IPS DF 6.9 (cell line): Measurements from ENCODE around the gene NRP2.

ENCODE experiments used
- DNase-seq: peaks from one replicate; pipeline ENCODE4 v3.0.0-alpha.2; 2013; ENCODE audit warnings: low read depth, low spot score
- H3K27ac ChIP-seq: one replicate; pipeline ENCODE4 v1.5.1; 2013; ENCODE audit warnings: low read length, control low read depth
- H3K27me3 ChIP-seq: 2 replicates; pipeline ENCODE4 v1.6.1; 2013; ENCODE audit warnings: mild to moderate bottlenecking, low read length; ENCODE audit not compliant: control insufficient read depth, insufficient read depth
- H3K36me3 ChIP-seq: 2 replicates; pipeline ENCODE4 v1.6.1; 2013; ENCODE audit warnings: low read length; ENCODE audit not compliant: control insufficient read depth, insufficient read depth
- H3K4me1 ChIP-seq: 2 replicates; pipeline ENCODE4 v1.6.1; 2013; ENCODE audit warnings: low read length; ENCODE audit not compliant: control insufficient read depth, insufficient read depth
- H3K4me3 ChIP-seq: 2 replicates; pipeline ENCODE4 v1.5.1; 2013; ENCODE audit warnings: mild to moderate bottlenecking, low read length
- H3K9me3 ChIP-seq: 2 replicates; pipeline ENCODE4 v1.6.1; 2013; ENCODE audit warnings: low read length, inconsistent platforms; ENCODE audit not compliant: control insufficient read depth, insufficient read depth
- WGBS: extraction: QIAGEN DNeasy Blood & Tissue Kit; methylation state at CpG from one replicate; pipeline ENCODE4 v1.1.7; 2013; ENCODE audit warnings: mixed read lengths, missing lambda C conversion rate; ENCODE audit not compliant: insufficient read length, insufficient coverage; 5-methylcytosine and 5-hydroxymethylcytosine counted together

Gene NRP2

DNA sequence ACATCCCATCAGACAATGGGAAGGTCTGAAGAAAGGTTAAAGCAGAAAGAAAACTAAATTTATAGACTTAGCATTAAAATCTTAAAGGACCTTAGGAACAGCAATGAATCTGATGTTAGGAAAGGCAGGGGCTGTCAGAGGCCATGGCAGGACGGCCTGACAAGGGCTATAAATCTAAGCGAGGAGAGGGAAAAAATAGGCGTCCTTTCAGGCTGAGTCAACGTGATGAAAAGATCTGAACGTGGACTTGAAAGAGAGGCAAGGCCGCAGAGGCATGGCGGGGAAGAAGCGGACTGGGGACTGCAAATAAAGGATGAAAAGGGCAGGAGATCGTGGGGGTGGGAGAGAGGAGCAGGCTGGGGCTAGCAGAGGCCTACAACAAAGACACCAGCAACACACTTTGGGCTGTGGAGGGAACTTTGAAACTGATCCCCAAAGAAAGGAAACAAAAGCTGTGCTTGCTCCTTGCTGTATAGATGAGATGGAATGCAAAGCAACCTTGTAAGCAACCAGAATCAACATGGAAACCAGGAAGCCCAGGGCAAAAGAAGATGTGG, 145.6 kb downstream of the NRP2 start:
- no peak for DNase-seq
- no peaks in the 10 kb centered on the region for H3K9me3 ChIP-seq
- WGBS, result no CpG with 5 or more reads among the region's 9 CpGs
- H3K36me3 ChIP-seq, result no peaks in the 10 kb centered on the region
- no peaks in the 10 kb centered on the region for H3K4me1 ChIP-seq
- H3K27ac ChIP-seq, result no peak overlapping the region
- no peak overlapping the region for H3K4me3 ChIP-seq
- H3K27me3 ChIP-seq, result no peaks in the 10 kb centered on the region

DNA sequence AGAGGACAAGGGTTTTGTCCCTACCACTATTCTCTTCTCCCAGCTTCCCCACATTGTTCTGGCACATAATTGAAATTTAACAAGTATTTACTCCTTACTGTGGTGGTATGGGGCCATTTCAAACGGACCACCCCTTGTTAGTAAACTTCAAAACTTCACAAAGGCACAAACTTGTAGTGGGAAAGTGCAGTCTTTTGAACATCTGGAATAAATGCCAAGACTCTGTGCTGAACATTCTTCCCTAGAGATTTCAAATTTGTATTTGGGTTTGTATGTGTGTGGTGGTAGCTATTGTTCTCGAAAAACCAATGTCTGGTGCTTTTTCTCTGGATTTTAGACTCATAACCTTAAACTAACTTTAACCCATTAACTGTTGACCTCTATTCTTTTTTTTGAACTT, 151.6 kb downstream of the NRP2 start:
- Histone ChIP-seq H3K4me1 (peaks cover 2% of the 10 kb centered on the region; the same call in 1 of the 2 replicates), H3K27me3 (no peaks in the 10 kb centered on the region), H3K27ac (no peak overlapping the region), H3K9me3 (no peaks in the 10 kb centered on the region), H3K36me3 (no peaks in the 10 kb centered on the region), H3K4me3 (no peak overlapping the region)
- WGBS, result no CpG with 5 or more reads among the region's 2 CpGs
- no peak for DNase-seq

DNA sequence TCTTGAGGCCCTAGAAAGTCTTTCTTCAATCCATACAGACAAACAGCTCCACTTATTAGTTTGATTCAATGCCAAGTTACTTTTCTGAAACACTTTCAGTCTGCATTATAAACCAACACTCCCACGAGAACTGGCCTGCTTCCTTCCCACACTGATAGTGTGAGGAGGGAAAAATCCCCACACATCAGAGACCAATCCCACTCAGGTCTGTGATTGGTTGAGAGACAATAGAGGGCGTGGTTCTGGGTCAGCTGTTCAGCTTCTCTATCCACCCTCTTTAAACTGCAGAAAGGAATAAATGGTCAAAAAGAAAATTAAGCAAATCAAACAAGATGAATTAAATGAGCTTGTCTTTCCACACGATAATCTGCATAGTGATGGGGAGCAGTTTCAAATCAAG, 152.5 kb downstream of the NRP2 start:
- Histone ChIP-seq H3K36me3 (no peaks in the 10 kb centered on the region), H3K9me3 (no peaks in the 10 kb centered on the region), H3K27me3 (no peaks in the 10 kb centered on the region), H3K4me1 (peaks cover 2% of the 10 kb centered on the region; the same call in 1 of the 2 replicates), H3K4me3 (no peak overlapping the region), H3K27ac (no peak overlapping the region)
- no CpG with 5 or more reads among the region's 3 CpGs for WGBS
- DNase-seq, result no peak

DNA sequence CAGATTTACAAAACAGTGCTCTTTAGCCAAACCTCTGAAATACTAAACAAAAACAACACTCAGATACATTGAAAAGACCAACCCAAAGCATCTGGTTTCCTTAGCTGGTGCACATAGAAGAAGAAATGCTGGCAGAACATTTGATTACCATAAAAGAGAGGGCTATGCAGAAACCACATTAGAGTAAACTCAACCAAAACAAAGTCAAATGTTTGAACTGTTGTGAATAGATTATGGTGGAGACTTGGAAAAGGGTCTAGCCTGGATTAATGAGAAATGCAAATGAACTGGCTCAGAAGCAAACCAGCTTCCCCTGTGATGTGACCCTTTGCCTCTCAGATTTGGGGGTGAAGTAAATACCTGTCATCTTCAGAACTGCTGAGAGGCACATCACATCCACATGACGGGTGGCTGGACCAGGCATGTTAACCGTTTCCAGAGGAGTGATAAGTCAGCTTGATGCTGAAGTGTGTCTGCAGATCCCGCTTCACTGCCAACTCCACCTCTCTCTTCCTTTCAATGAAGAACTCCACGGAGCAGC, 153.0 kb downstream of the NRP2 start:
- no CpG with 5 or more reads among the region's 4 CpGs for WGBS
- no peak for DNase-seq

DNA sequence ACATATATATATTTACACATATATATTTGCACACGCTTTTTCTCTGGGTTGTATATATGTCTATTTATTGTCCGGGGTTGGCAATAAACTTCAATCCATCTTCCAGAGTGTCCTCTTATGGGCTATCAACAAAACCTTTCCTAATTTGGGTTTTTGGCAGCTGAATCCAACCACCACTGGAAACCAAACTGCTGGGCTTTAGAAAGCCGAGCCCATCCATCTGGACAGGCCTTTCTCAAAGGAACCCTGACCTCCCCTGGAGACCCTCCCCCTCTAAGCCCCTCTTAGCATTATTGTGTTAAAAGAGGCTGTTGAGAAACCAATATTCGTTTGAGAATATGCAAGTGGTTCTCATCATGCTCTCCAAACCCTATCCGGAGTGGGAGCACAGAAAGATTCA, 153.6 kb downstream of the NRP2 start:
- H3K9me3 ChIP-seq, result no peaks in the 10 kb centered on the region
- H3K4me3 ChIP-seq, result no peak overlapping the region
- H3K27ac ChIP-seq, result no peak overlapping the region
- DNase-seq, result no peak
- no CpG with 5 or more reads among the region's 5 CpGs for WGBS
- H3K36me3 ChIP-seq, result no peaks in the 10 kb centered on the region
- H3K27me3 ChIP-seq, result no peaks in the 10 kb centered on the region
- peaks cover 2% of the 10 kb centered on the region; the same call in 1 of the 2 replicates for H3K4me1 ChIP-seq

More for the DNA sequence above, 153.0 kb downstream of the NRP2 start:
- Histone ChIP-seq H3K4me1 (peaks cover 2% of the 10 kb centered on the region; the same call in 1 of the 2 replicates), H3K4me3 (no peak overlapping the region), H3K27me3 (no peaks in the 10 kb centered on the region), H3K9me3 (no peaks in the 10 kb centered on the region), H3K36me3 (no peaks in the 10 kb centered on the region), H3K27ac (no peak overlapping the region)

DNA sequence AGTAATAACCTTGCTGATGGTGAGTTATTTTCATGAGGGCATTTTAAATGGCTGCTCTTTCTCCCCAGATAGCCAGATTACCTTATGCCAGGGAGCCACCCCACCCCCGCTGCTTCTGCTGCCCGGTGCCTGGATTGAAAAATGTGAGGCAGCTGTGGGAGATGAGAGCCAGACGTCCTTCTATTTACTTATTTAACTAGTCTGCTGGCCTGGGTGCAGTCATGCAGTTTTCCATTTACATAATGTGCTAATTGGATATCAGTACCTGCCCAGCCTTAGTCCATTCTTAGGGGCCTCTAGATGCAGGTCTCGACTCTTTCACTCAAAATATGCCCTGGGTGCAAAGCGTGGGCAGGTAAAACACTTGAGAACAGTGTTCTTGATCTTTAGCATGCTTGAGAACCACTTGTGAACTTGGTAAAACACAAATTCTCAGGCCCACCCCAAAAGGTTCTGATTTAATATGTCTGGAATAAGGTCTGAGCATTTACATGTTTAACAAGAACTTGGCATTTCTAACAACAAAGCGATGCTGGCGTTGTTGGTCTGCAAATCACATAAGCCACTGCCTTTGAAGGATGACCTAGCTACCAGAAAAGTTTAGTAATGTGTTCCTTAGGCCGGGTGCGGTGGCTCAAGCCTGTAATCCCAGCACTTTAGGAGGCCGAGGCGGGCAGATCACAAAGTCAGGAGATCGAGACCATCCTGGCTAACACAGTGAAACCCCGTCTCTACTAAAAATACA, 154.3 kb downstream of the NRP2 start:
- DNase-seq, result no peak
- Histone ChIP-seq H3K36me3 (no peaks in the 10 kb centered on the region), H3K4me1 (peaks cover 2% of the 10 kb centered on the region; the same call in 1 of the 2 replicates), H3K4me3 (no peak overlapping the region), H3K27ac (no peak overlapping the region), H3K9me3 (no peaks in the 10 kb centered on the region), H3K27me3 (no peaks in the 10 kb centered on the region)
- no CpG with 5 or more reads among the region's 13 CpGs for WGBS

DNA sequence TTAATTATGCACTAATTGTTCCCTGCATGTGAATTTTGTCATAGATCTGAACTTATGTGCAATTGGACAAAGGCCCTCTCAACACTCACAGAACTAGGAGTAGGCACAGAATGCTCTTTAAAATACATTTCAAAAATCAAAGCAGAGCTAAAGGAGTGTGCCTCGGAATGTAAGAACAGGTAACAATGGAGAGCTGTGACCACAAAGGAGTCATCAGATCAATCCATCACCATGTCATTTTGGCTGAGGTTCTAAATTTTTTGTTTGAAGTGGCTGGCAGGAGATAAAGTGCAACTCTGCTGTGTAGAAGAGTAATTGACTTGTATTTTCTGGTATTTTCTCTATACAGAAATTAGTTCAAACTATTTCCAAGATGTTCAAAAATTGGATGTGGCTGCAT, 155.4 kb downstream of the NRP2 start:
- WGBS, result no CpG with 5 or more reads among the region's 1 CpG
- H3K36me3 ChIP-seq, result no peaks in the 10 kb centered on the region

DNA sequence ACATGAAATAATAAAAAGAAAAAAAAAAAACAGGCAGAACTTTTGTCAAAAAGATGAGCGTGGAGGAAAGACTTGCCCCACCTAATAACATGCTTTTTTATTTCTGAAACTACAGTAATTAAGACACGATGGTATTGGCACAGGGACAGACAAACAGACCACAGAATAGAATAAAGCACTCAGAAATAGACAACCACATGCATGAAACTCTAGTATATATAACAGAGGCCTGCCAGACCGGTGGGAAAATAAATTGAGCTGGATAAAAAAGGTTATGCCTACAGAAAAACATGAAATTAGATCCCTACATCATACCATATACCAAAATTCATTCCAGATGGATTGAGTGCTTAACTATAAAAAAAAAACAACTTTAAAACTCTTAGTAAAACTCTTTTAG, 163.1 kb downstream of the NRP2 start:
- no peak for DNase-seq
- no peaks in the 10 kb centered on the region for H3K36me3 ChIP-seq
- no CpG with 5 or more reads among the region's 3 CpGs for WGBS

More for the DNA sequence above, 155.4 kb downstream of the NRP2 start:
- peaks cover 2% of the 10 kb centered on the region; the same call in 1 of the 2 replicates for H3K4me1 ChIP-seq
- no peaks in the 10 kb centered on the region for H3K27me3 ChIP-seq
- no peak for DNase-seq
- no peaks in the 10 kb centered on the region for H3K9me3 ChIP-seq
- H3K27ac ChIP-seq, result no peak overlapping the region
- no peak overlapping the region for H3K4me3 ChIP-seq

More for the DNA sequence above, 163.1 kb downstream of the NRP2 start:
- H3K27ac ChIP-seq, result no peak overlapping the region
- no peaks in the 10 kb centered on the region for H3K9me3 ChIP-seq
- no peaks in the 10 kb centered on the region for H3K27me3 ChIP-seq
- peaks cover 2% of the 10 kb centered on the region; the same call in 1 of the 2 replicates for H3K4me1 ChIP-seq
- H3K4me3 ChIP-seq, result no peak overlapping the region
